Trophoblast cell (in vitro differentiated cells and primary cell): ENCODE results near the gene ZNF429.
"Not testable (repeated sequence)": the region's sequence is repeated elsewhere in the genome, so short reads cannot be mapped to it uniquely, and the experiment has no call there.

Source experiments
- DNase-seq, 2 donors: peaks; one replicate each; pipeline ENCODE4 v3.0.0-alpha.2; 2016
- H2AFZ ChIP-seq: 2 replicates; pipeline ENCODE4 v1.6.1; 2013; ENCODE audit warnings: low read length, moderate library complexity, mild to moderate bottlenecking; ENCODE audit not compliant: insufficient read depth, poor library complexity
- H2AK5ac ChIP-seq: 2 replicates; pipeline ENCODE4 v1.6.1; 2013; ENCODE audit warnings: mild to moderate bottlenecking, low read length
- H2BK120ac ChIP-seq: 2 replicates; pipeline ENCODE4 v1.6.1; 2013; ENCODE audit warnings: low read length, mild to moderate bottlenecking, moderate library complexity; ENCODE audit not compliant: insufficient read depth, poor library complexity
- H2BK12ac ChIP-seq: 2 replicates; pipeline ENCODE4 v1.6.1; 2013; ENCODE audit warnings: mild to moderate bottlenecking, low read length, moderate library complexity
- H2BK5ac ChIP-seq: 2 replicates; pipeline ENCODE4 v1.6.1; 2013; ENCODE audit warnings: low read length, low read depth, moderate library complexity, mild to moderate bottlenecking; ENCODE audit not compliant: poor library complexity
- H3K14ac ChIP-seq: 2 replicates; pipeline ENCODE4 v1.6.1; 2013; ENCODE audit warnings: mild to moderate bottlenecking, low read length
- H3K18ac ChIP-seq: 2 replicates; pipeline ENCODE4 v1.6.1; 2013; ENCODE audit warnings: mild to moderate bottlenecking, low read length
- H3K23ac ChIP-seq: 2 replicates; pipeline ENCODE4 v1.6.1; 2013; ENCODE audit warnings: low read length
- H3K27ac ChIP-seq: 2 replicates; pipeline ENCODE4 v1.5.1; 2013; ENCODE audit warnings: low read depth, mild to moderate bottlenecking, inconsistent platforms, low read length, moderate library complexity
- H3K27me3 ChIP-seq: 2 replicates; pipeline ENCODE4 v1.6.1; 2013; ENCODE audit warnings: inconsistent platforms, mild to moderate bottlenecking, low read length, moderate library complexity; ENCODE audit not compliant: insufficient read depth
- H3K36me3 ChIP-seq, 2 experiments: 1 replicate in 1 of 2; 2 replicates in 1 of 2; pipeline ENCODE4 v1.6.1; 2013; ENCODE audit warnings: low read length in 2 of 2, mild to moderate bottlenecking in 2 of 2, moderate library complexity in 1 of 2; ENCODE audit not compliant: insufficient read depth in 2 of 2, control insufficient read depth in 1 of 2
- H3K4ac ChIP-seq: 2 replicates; pipeline ENCODE4 v1.6.1; 2013; ENCODE audit warnings: low read depth, mild to moderate bottlenecking, low read length, moderate library complexity
- H3K4me1 ChIP-seq, 2 experiments: 1 replicate in 1 of 2; 2 replicates in 1 of 2; pipeline ENCODE4 v1.6.1; 2013; ENCODE audit warnings: low read length in 2 of 2, mild to moderate bottlenecking in 2 of 2, moderate library complexity in 1 of 2; ENCODE audit not compliant: insufficient read depth in 2 of 2, control insufficient read depth in 1 of 2
- H3K4me2 ChIP-seq: 2 replicates; pipeline ENCODE4 v1.6.1; 2013; ENCODE audit warnings: inconsistent platforms, mild to moderate bottlenecking, low read length, moderate library complexity
- H3K4me3 ChIP-seq: 2 replicates; pipeline ENCODE4 v1.5.1; 2013; ENCODE audit warnings: mild to moderate bottlenecking, low read depth, low read length, inconsistent platforms
- H3K79me1 ChIP-seq: one replicate; pipeline ENCODE4 v1.6.1; 2013; ENCODE audit warnings: low read length
- H3K79me2 ChIP-seq: 2 replicates; pipeline ENCODE4 v1.6.1; 2013; ENCODE audit warnings: low read length, mild to moderate bottlenecking; ENCODE audit not compliant: control insufficient read depth, insufficient read depth, poor library complexity
- H3K9ac ChIP-seq: 2 replicates; pipeline ENCODE4 v1.6.1; 2013; ENCODE audit warnings: mild to moderate bottlenecking, low read length
- H3K9me3 ChIP-seq: 2 replicates; pipeline ENCODE4 v1.6.1; 2013; ENCODE audit warnings: low read depth, mild to moderate bottlenecking, control low read depth, inconsistent platforms, low read length; ENCODE audit not compliant: insufficient read depth
- H4K12ac ChIP-seq: 2 replicates; pipeline ENCODE4 v1.6.1; 2013; ENCODE audit warnings: low read depth, mild to moderate bottlenecking, low read length, moderate library complexity
- H4K8ac ChIP-seq: 2 replicates; pipeline ENCODE4 v1.6.1; 2013; ENCODE audit warnings: low read depth, mild to moderate bottlenecking, low read length, moderate library complexity
- H4K91ac ChIP-seq: one replicate; pipeline ENCODE4 v1.6.1; 2013; ENCODE audit warnings: low read depth, mild to moderate bottlenecking, low read length, moderate library complexity
- WGBS: extraction: QIAGEN DNeasy Blood & Tissue Kit; methylation state at CpG from one replicate; pipeline ENCODE4 v1.1.7; 2013; ENCODE audit warnings: missing lambda C conversion rate; ENCODE audit not compliant: insufficient read length, insufficient coverage; ENCODE audit errors: extremely low coverage; 5-methylcytosine and 5-hydroxymethylcytosine counted together

Gene ZNF429

GRCh38 chr19:21567806-21568205 lies 62.4 kb downstream of the ZNF429 start:
- H3K9ac ChIP-seq, H2BK12ac ChIP-seq: not testable (repeated sequence)
- no CpG with 5 or more reads among the region's 4 CpGs for WGBS

GRCh38 chr19:21568816-21569493 lies 63.6 kb downstream of the ZNF429 start:
- no peaks in the 10 kb centered on the region for H3K79me1 ChIP-seq
- H3K23ac ChIP-seq, result no peak overlapping the region
- H2BK120ac ChIP-seq, result no peak overlapping the region
- peaks cover 3% of the 10 kb centered on the region for H3K9me3 ChIP-seq
- H3K14ac ChIP-seq, result no peak overlapping the region
- H3K79me2 ChIP-seq, result no peaks in the 10 kb centered on the region
- no peak overlapping the region for H2BK12ac ChIP-seq
- H3K4me2 ChIP-seq, result no peak overlapping the region
- H3K18ac ChIP-seq, result no peak overlapping the region
- peaks cover 0 to under 1% of the 10 kb centered on the region in 2 experiments for H3K4me1 ChIP-seq
- WGBS, result no CpG with 5 or more reads among the region's 21 CpGs
- H3K4me3 ChIP-seq, result no peak overlapping the region
- no peak overlapping the region for H2AK5ac ChIP-seq
- no peak overlapping the region for H3K4ac ChIP-seq
- DNase-seq, result peak; percentile 90 to 95
- H3K27me3 ChIP-seq, result no peaks in the 10 kb centered on the region
- no peak overlapping the region for H4K8ac ChIP-seq
- no peak overlapping the region for H3K27ac ChIP-seq
- no peak overlapping the region for H2AFZ ChIP-seq
- no peak overlapping the region for H3K9ac ChIP-seq
- no peak overlapping the region for H2BK5ac ChIP-seq
- H4K12ac ChIP-seq, result no peak overlapping the region
- H4K91ac ChIP-seq, result no peak overlapping the region
- no peaks in the 10 kb centered on the region for H3K36me3 ChIP-seq

More at GRCh38 chr19:21567806-21568205, 62.4 kb downstream of the ZNF429 start:
- not testable (repeated sequence) for H3K23ac ChIP-seq, H2AFZ ChIP-seq, H3K79me1 ChIP-seq, H3K36me3 ChIP-seq, H3K79me2 ChIP-seq, DNase-seq, H3K27me3 ChIP-seq, H3K4me2 ChIP-seq, H3K4me1 ChIP-seq, H3K27ac ChIP-seq, H2BK5ac ChIP-seq, H3K14ac ChIP-seq, H3K4ac ChIP-seq, H3K9me3 ChIP-seq, H2AK5ac ChIP-seq, H3K18ac ChIP-seq, H4K91ac ChIP-seq, H2BK120ac ChIP-seq, H3K4me3 ChIP-seq, H4K8ac ChIP-seq, H4K12ac ChIP-seq

GRCh38 chr19:21569494-21569865 lies 64.1 kb downstream of the ZNF429 start:
- Histone ChIP-seq H3K4ac (no peak overlapping the region), H3K18ac (no peak overlapping the region), H2BK120ac (no peak overlapping the region), H4K12ac (no peak overlapping the region), H3K79me1 (no peaks in the 10 kb centered on the region), H3K27ac (no peak overlapping the region), H4K91ac (no peak overlapping the region), H3K79me2 (no peaks in the 10 kb centered on the region), H3K27me3 (no peaks in the 10 kb centered on the region), H3K14ac (no peak overlapping the region), H3K4me1 (peaks cover 0 to 2% of the 10 kb centered on the region in 2 experiments), H2BK12ac (no peak overlapping the region), H3K9me3 (peaks cover 3% of the 10 kb centered on the region), H2AK5ac (no peak overlapping the region), H3K4me3 (no peak overlapping the region), H3K36me3 (no peaks in the 10 kb centered on the region), H3K23ac (no peak overlapping the region), H3K4me2 (no peak overlapping the region), H3K9ac (no peak overlapping the region), H4K8ac (no peak overlapping the region), H2AFZ (no peak overlapping the region), H2BK5ac (no peak overlapping the region)
- no CpG with 5 or more reads among the region's 16 CpGs for WGBS
- DNase-seq, result peak; percentile 66 to 69

GRCh38 chr19:21571316-21571715 lies 65.9 kb downstream of the ZNF429 start:
- H3K27me3 ChIP-seq, result no peaks in the 10 kb centered on the region
- H4K8ac ChIP-seq, result no peak overlapping the region
- H2AFZ ChIP-seq, result no peak overlapping the region
- no peak overlapping the region for H3K4me3 ChIP-seq
- H2BK12ac ChIP-seq, result no peak overlapping the region
- H3K36me3 ChIP-seq, result no peaks in the 10 kb centered on the region
- no peak overlapping the region for H2BK120ac ChIP-seq
- H2AK5ac ChIP-seq, result no peak overlapping the region
- no peak overlapping the region for H4K91ac ChIP-seq
- H3K4ac ChIP-seq, result no peak overlapping the region
- no peaks in the 10 kb centered on the region for H3K79me1 ChIP-seq
- H3K9ac ChIP-seq, result peak overlapping the region; percentile 43
- H3K79me2 ChIP-seq, result no peaks in the 10 kb centered on the region
- H3K23ac ChIP-seq, result no peak overlapping the region
- no peak overlapping the region for H2BK5ac ChIP-seq
- no peak overlapping the region for H4K12ac ChIP-seq
- H3K4me1 ChIP-seq, result peaks cover 0 to 2% of the 10 kb centered on the region in 2 experiments
- H3K27ac ChIP-seq, result no peak overlapping the region
- no peak overlapping the region for H3K4me2 ChIP-seq
- no peak overlapping the region for H3K14ac ChIP-seq
- WGBS, result no CpG with 5 or more reads among the region's 2 CpGs
- no peak overlapping the region for H3K18ac ChIP-seq
- peaks cover 3% of the 10 kb centered on the region for H3K9me3 ChIP-seq
- DNase-seq, result no peak
